Stimulated activated CD8-positive, alpha-beta memory T cell treated with anti-CD3 and anti-CD28 coated beads, Interleukin-4, amount 100 ng/mL, for 4 hours (primary cell): Measurements from ENCODE around the gene BSPH1.
"Not testable (repeated sequence)": the region's sequence is repeated elsewhere in the genome, so short reads cannot be mapped to it uniquely, and the experiment has no call there.

Experiments used
- DNase-seq, 2 donors: peaks; one replicate each; pipeline ENCODE4 v3.0.0-alpha.2; 2020; ENCODE audit warnings: low read depth in 2 of 2, low spot score in 1 of 2

BSPH1 gene

DNA sequence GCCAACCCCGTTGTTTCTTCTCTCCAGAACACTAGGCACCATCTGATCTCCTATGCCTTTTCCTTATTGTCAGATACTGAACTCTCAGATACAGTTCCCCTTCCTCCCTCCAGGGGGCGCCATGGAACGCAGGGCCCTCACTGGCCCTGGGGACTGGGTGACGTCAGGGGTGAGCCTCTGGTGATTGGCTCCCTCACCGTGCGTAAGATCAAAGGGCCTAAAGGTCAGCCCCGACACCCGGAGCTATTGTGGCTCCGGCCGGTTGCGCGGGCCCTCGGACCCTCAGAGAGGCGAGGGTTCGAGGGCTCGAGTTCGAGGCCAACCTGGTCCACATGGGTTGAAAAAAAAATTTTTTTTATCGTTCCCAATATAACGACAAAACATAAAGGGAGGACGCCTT is 63.4 kb downstream of the BSPH1 start:
- DNase-seq, result not testable (repeated sequence)

GRCh38 chr19:47920107-47920506 is 71.9 kb downstream of the BSPH1 start:
- not testable (repeated sequence) for DNase-seq
